Endodermal cell (in vitro differentiated cells): ENCODE data around the gene CPLX4. TPM values are rescaled to one million over a fixed set of nuclear protein-coding genes. Genes with fewer than 3 reads are reported as not detected.

Source experiments
- DNase-seq: peaks from one replicate; pipeline ENCODE4 v3.0.0-alpha.2; 2017
- H3K27ac ChIP-seq: 2 replicates; pipeline ENCODE4 v1.5.1; 2013; ENCODE audit warnings: mild to moderate bottlenecking, low read depth, low read length, moderate library complexity
- H3K27me3 ChIP-seq: 2 replicates; pipeline ENCODE4 v1.6.1; 2013; ENCODE audit warnings: mild to moderate bottlenecking, low read length, moderate library complexity; ENCODE audit not compliant: insufficient read depth, control insufficient read depth, poor library complexity, severe bottlenecking
- H3K36me3 ChIP-seq: 2 replicates; pipeline ENCODE4 v1.7.0; 2013; ENCODE audit warnings: mild to moderate bottlenecking, low read length, moderate library complexity; ENCODE audit not compliant: control insufficient read depth, insufficient read depth
- H3K4me1 ChIP-seq: one replicate; pipeline ENCODE4 v1.7.0; 2013; ENCODE audit warnings: low read length; ENCODE audit not compliant: control insufficient read depth, insufficient read depth
- H3K4me3 ChIP-seq: 2 replicates; pipeline ENCODE4 v1.5.1; 2013; ENCODE audit warnings: mild to moderate bottlenecking, low read length, moderate library complexity
- H3K9ac ChIP-seq: 2 replicates; pipeline ENCODE4 v1.6.1; 2013; ENCODE audit warnings: mild to moderate bottlenecking, low read length, moderate library complexity; ENCODE audit not compliant: poor library complexity, severe bottlenecking; ENCODE audit errors: extremely low read depth
- H3K9me3 ChIP-seq: 2 replicates; pipeline ENCODE4 v1.6.1; 2013; ENCODE audit warnings: mild to moderate bottlenecking, low read length, moderate library complexity; ENCODE audit not compliant: control insufficient read depth
- H3K27ac Mint-ChIP-seq: 2 replicates; pipeline ENCODE4 v1.8.0; 2020; ENCODE audit warnings: mixed read lengths
- H3K27me3 Mint-ChIP-seq: 2 replicates; pipeline ENCODE4 v1.8.0; 2021; ENCODE audit warnings: mild to moderate bottlenecking, mixed read lengths; ENCODE audit not compliant: insufficient read depth
- H3K36me3 Mint-ChIP-seq: 2 replicates; pipeline ENCODE4 v1.8.0; 2020; ENCODE audit warnings: low read depth, mixed read lengths
- H3K4me1 Mint-ChIP-seq: 2 replicates; pipeline ENCODE4 v1.8.0; 2020; ENCODE audit warnings: mixed read lengths
- H3K4me3 Mint-ChIP-seq: 2 replicates; pipeline ENCODE4 v1.8.0; 2020; ENCODE audit warnings: mild to moderate bottlenecking, moderate library complexity, mixed read lengths
- H3K9me3 Mint-ChIP-seq: 2 replicates; pipeline ENCODE4 v1.8.0; 2020; ENCODE audit warnings: mild to moderate bottlenecking, mixed read lengths
- WGBS, 2 experiments: methylation state at CpG; one replicate each; pipeline versions ENCODE4 v1.1.5 to v1.1.7; 2013; ENCODE audit warnings: missing lambda C conversion rate in 2 of 2, mixed read lengths in 1 of 2; ENCODE audit not compliant: insufficient coverage in 1 of 2, insufficient read length in 1 of 2; 5-methylcytosine and 5-hydroxymethylcytosine counted together
- long read RNA-seq, 4 experiments: library from polyadenylated mRNA in 2 of 4; library from RNA in 1 of 4; library from capped mRNA in 1 of 4; stranded (forward) in 3 of 4; unstranded in 1 of 4; transcript quantifications; one replicate each; pipeline ENCODE4 v2.0.0, GENCODE V29; 2020 to 2021; ENCODE audit warnings: inconsistent platforms in 1 of 4
- polyA plus RNA-seq, 2 experiments: library from polyadenylated mRNA; stranded (reverse); fragments of 50-300 nt; gene quantifications; one replicate each; pipeline ENCODE4 v1.2.3, GENCODE V29; 2013
- total RNA-seq, 2 donors: library from RNA; stranded (reverse); fragmentation: NEBNext Ultra II Directional in 1 of 2; extraction: Animal tissue kit (Norgen Biotek cat#: 25700) in 1 of 2; gene quantifications; 2 replicates in 1 of 2; 3 replicates in 1 of 2; pipeline ENCODE4 v1.2.1, GENCODE V29; 2021
- TF ChIP-seq, protein P1 (sequence below): fragments of 200-600 bp; sonication (generic); conservative IDR thresholded peaks from 2 replicates; pipeline ENCODE4 v1.5.0; 2021; ENCODE audit warnings: antibody characterized with exemption, mild to moderate bottlenecking

CPLX4 gene, protein sequence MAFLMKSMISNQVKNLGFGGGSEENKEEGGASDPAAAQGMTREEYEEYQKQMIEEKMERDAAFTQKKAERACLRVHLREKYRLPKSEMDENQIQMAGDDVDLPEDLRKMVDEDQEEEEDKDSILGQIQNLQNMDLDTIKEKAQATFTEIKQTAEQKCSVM
- not detected for total RNA-seq
- polyA plus RNA-seq (2013, experiment 1 of 2): not detected
- polyA plus RNA-seq (2013, experiment 2 of 2): not detected
- long read RNA-seq, experiment 1: 0 reads
- long read RNA-seq, experiment 2: 0 reads
- long read RNA-seq, experiment 3: 0 reads
- long read RNA-seq, experiment 4: 0 reads

DNA sequence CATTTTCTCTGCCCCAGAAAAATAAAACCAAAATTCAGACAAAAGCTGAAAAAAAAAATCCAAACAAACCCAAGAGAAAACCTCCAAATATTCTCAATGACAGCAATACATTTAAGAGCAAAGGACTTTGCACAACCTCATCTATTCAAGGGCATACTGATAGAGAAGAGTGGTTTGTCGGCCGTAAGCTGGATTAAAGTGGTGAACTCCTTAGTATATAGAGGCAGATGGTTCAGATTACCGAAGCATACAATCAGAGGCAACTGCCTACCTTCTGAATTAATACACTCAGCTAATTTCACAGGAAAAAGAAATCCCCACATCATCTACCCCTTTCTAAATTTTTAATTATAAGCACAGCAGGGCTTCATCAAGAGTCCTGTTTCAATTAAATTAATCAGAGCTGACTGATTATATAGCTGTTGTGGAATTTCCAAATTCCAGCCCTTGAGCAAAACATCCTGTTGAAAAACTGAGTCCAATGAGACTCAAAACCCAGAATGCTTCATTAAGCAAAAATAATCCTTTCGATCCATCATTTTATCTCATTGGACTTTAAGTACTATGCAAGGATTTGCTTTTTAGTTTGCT, at the start of gene CPLX4:
CPLX4 (minus strand) TSS at position 190 of the 591 bp plus-strand sequence; CDS start at position 3, 187 bp downstream.
- no peaks in the 10 kb centered on the region for H3K9me3 ChIP-seq
- no peak for DNase-seq
- Mint-ChIP-seq H3K36me3 (no peaks in the 10 kb centered on the region), H3K27ac (no peak within 1 kb of the TSS), H3K4me3 (no peak within 1 kb of the TSS), H3K9me3 (no peaks in the 10 kb centered on the region), H3K4me1 (no peaks in the 10 kb centered on the region), H3K27me3 (peaks cover 4% of the 10 kb centered on the region)
- TF ChIP-seq, protein P1, sequence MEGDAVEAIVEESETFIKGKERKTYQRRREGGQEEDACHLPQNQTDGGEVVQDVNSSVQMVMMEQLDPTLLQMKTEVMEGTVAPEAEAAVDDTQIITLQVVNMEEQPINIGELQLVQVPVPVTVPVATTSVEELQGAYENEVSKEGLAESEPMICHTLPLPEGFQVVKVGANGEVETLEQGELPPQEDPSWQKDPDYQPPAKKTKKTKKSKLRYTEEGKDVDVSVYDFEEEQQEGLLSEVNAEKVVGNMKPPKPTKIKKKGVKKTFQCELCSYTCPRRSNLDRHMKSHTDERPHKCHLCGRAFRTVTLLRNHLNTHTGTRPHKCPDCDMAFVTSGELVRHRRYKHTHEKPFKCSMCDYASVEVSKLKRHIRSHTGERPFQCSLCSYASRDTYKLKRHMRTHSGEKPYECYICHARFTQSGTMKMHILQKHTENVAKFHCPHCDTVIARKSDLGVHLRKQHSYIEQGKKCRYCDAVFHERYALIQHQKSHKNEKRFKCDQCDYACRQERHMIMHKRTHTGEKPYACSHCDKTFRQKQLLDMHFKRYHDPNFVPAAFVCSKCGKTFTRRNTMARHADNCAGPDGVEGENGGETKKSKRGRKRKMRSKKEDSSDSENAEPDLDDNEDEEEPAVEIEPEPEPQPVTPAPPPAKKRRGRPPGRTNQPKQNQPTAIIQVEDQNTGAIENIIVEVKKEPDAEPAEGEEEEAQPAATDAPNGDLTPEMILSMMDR: no peak
- no peak within 1 kb of the TSS for H3K27ac ChIP-seq
- no peak within 1 kb of the TSS for H3K4me3 ChIP-seq
- no peaks in the 10 kb centered on the region for H3K27me3 ChIP-seq
- H3K36me3 ChIP-seq: no peaks in the 10 kb centered on the region
- H3K4me1 ChIP-seq: no peaks in the 10 kb centered on the region
- H3K9ac ChIP-seq: no peak within 1 kb of the TSS
- WGBS, 2 experiments: 83 to 95% methylated on average over 1 to 4 of the region's 4 CpGs

DNA sequence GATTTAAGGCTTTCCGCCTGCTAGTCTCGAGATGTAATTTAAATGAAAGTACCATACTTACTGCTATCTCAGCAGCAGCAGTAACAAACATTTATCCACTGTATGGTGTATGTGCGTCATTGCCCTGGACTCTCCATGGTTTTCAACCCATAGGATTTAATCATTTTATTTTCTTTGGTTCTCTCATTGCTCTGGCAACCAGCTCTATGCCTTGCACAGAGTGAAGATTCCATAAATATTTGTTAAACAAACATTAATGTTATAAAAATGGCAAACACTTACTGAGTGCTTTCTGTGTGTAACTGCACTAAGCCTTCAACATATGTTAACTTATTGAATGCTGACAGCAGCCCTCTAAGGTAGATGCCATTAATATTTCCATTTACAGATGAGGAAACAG, 41.9 kb upstream of the CPLX4 start:
- WGBS, 2 experiments: 92 to 93% methylated on average over 2 to 3 of the region's 3 CpGs
- TF ChIP-seq, protein P1: no peak
- no peak for DNase-seq
- Histone ChIP-seq H3K9me3 (peaks cover 3% of the 10 kb centered on the region), H3K9ac (no peak overlapping the region), H3K4me1 (peaks cover 5% of the 10 kb centered on the region), H3K4me3 (no peak overlapping the region), H3K27ac (no peak overlapping the region), H3K36me3 (peaks cover 21% of the 10 kb centered on the region), H3K27me3 (peaks cover 27% of the 10 kb centered on the region)
- H3K27ac Mint-ChIP-seq: no peak overlapping the region
- peaks cover 4% of the 10 kb centered on the region for H3K36me3 Mint-ChIP-seq
- peaks cover 14% of the 10 kb centered on the region for H3K4me1 Mint-ChIP-seq
- no peaks in the 10 kb centered on the region for H3K9me3 Mint-ChIP-seq
- peaks cover 29% of the 10 kb centered on the region for H3K27me3 Mint-ChIP-seq
- H3K4me3 Mint-ChIP-seq: no peak overlapping the region

DNA sequence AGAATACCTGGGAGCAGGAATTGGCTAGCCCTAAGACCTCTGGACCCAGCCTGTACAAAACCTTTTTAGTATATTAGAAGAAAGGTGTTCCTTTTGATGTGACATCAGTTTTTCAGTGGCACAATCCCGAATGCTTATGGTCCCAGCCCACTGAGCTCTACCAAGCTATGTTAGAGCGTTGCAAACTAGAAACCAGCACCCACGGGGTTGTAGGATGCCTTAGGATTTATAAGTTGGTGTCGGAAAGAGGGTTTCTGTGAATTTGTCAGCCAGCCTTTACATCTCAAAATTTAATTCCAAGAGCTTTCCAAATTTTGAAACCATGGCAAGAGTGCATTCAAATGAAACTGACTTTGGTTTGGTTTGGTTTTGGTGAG, 41.1 kb upstream of the CPLX4 start:
- no peak for DNase-seq
- 0 to 26% methylated on average over 2 to 4 of the region's 4 CpGs for WGBS, 2 experiments
- Mint-ChIP-seq H3K9me3 (no peaks in the 10 kb centered on the region), H3K36me3 (peaks cover 11% of the 10 kb centered on the region), H3K27ac (no peak overlapping the region), H3K4me1 (peaks cover 14% of the 10 kb centered on the region), H3K4me3 (peak overlapping the region; percentile 93), H3K27me3 (peaks cover 23% of the 10 kb centered on the region)
- Histone ChIP-seq H3K36me3 (peaks cover 29% of the 10 kb centered on the region), H3K9ac (no peak overlapping the region), H3K9me3 (peaks cover 3% of the 10 kb centered on the region), H3K4me1 (peaks cover 5% of the 10 kb centered on the region), H3K4me3 (peak overlapping the region; percentile 78), H3K27ac (no peak overlapping the region), H3K27me3 (peaks cover 24% of the 10 kb centered on the region)
- TF ChIP-seq, protein P1: no peak
